AG09319 (cell line): ENCODE data around the gene SHISAL2A.
A peak's percentile ranks its signal among the peaks of the same experiment; 100 is the strongest.
"Not testable (repeated sequence)": the region's sequence is repeated elsewhere in the genome, so short reads cannot be mapped to it uniquely, and the experiment has no call there.

Experiments used
- DNase-seq: peaks from one replicate; pipeline ENCODE4 v3.0.0-alpha.2; 2010; ENCODE audit warnings: low read depth; ENCODE audit errors: extremely low read depth
- TF ChIP-seq, protein P1 (sequence below): IDR thresholded peaks from 2 replicates; pipeline ENCODE4 v1.5.1; 2011; ENCODE audit warnings: low read depth, mild to moderate bottlenecking, inconsistent platforms, low read length, moderate library complexity

The SHISAL2A gene

DNA sequence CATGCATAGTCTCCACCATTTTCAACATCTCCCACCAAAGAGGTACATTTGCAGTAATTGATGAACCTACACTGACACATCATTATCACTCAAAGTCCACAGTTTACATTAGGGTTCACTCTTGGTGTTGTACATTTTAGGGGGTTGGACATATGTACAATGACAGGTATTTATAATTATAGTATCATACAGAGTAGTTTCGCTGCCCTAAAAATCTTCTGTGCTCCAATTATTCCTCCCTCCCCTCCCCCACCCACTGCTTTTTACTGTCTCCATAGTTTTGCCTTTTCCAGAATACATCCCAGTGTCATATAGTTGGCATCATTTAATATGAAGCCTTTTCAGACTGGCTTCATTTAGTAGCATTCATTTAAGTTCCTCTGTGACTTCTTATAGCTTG is 51.6 kb downstream of the SHISAL2A start:
- TF ChIP-seq, protein P1, sequence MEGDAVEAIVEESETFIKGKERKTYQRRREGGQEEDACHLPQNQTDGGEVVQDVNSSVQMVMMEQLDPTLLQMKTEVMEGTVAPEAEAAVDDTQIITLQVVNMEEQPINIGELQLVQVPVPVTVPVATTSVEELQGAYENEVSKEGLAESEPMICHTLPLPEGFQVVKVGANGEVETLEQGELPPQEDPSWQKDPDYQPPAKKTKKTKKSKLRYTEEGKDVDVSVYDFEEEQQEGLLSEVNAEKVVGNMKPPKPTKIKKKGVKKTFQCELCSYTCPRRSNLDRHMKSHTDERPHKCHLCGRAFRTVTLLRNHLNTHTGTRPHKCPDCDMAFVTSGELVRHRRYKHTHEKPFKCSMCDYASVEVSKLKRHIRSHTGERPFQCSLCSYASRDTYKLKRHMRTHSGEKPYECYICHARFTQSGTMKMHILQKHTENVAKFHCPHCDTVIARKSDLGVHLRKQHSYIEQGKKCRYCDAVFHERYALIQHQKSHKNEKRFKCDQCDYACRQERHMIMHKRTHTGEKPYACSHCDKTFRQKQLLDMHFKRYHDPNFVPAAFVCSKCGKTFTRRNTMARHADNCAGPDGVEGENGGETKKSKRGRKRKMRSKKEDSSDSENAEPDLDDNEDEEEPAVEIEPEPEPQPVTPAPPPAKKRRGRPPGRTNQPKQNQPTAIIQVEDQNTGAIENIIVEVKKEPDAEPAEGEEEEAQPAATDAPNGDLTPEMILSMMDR: no peak
- no peak for DNase-seq

DNA sequence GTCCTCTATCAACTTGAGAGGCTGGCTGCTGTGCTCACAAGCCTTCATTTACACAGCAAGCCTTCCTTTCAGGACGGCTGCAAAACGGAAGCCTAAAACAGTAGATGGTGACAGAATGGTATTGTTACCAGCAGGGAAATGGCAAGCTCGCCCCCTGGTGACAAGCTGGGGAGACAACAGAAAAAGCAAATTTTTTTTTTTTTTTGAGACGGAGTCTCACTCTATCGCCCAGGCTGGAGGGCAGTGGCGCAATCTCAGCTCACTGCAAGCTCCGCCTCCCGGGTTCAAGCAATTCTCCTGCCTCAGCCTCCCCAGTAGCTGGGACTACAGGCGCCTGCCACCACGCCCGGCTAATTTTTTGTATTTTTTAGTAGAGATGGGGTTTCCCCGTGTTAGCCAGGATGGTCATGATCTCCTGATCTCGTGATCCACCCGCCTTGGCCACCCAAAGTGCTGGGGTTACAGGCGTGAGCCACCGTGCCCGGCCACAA is 53.3 kb downstream of the SHISAL2A start:
- not testable (repeated sequence) for DNase-seq
- TF ChIP-seq, protein P1: peak; percentile 73

DNA sequence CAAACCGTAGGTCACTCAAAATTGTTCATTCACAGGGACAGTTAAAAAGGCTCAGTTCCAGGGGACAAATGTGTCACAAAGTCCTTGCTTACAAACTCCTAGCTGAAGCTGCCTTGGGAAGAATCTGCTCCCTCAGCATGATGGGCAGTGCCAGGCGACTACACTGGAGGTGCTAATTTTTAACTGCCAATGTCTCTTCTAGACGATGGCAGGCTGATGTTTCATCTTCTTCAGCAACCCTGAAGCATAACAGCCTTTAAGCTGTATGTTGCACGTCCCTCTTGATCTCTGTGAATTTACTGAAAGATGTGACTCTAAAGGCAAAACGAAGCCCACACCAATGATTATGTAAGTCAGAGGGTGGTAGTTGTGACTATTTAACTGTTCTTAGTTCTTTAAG is 53.9 kb downstream of the SHISAL2A start:
- TF ChIP-seq, protein P1: no peak
- no peak for DNase-seq

DNA sequence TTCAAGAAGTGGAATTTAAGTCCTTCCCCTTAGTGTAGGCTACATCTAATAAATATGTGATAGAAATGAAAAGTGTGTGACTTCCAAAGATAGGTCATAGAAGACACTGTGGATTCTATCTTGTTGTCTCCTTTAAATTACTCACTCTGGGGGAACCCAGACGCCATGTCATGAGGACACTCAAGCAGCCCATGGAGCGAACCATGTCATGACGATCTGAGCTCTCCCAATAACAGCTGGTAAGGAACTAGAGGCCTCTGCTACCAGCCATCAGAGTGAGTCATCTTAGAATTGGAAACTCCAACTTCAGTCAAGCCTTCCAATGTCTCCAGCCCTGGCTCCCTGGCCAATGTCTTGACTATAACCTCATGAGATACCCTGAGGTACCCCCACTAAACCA is 58.9 kb downstream of the SHISAL2A start:
- DNase-seq: no peak
- TF ChIP-seq, protein P1: no peak

DNA sequence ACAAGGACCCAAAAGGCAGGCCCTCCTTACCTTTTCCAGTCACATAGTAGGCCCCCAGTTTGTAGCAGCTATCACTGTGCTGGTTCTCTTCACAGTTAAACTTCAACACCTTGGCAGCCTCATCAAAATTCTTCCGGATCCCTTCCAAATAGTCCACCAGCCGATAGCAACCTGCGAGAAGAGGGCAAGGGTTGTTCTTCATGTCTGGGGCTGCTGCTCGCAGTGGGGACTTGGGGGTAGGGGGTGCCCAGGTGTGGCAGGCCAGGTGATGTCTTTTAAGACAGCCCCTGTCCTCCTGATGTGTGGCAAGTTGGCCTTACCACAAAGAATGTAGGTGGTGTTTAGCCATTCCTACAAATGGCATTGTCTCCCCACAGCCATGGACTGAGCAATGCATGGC is 59.7 kb downstream of the SHISAL2A start:
- TF ChIP-seq, protein P1: no peak
- DNase-seq: no peak

DNA sequence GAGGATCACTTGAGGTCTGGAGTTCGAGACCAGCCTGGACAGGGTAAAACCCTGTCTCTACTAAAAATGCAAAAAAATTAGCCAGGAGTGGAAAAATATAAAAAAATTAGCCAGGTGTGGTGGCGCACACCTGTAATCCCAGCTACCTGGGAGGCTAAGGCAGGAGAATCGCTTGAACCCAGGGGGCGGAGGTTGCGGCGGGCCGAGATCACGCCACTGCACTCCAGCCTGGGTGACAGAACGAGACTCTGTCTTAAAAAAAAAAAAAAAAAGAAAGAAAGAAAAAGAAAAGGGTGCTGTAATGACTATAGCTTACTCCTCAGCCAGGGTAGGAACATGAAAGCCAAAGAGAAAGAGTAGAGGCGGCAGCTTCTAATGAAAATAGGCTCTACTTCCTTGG is 60.4 kb downstream of the SHISAL2A start:
- DNase-seq: not testable (repeated sequence)

DNA sequence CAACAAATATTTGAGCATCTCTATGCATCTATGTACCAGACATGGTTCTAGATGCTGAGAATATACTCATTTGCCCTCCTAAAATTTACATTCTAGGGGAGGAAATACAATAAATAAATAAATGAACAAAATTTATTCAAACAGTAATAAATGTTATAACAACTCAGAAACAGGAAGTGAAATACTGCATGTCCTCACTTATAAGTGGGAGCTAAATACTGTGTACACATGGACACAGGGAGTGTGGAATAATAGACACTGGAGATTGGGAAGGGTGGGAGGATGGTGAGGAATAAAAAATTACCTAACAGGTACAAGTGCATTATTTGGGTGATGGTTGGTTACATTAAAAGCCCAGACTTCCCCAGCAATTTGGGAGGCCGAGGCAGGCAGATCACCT is 60.9 kb downstream of the SHISAL2A start:
- DNase-seq: no peak
- TF ChIP-seq, protein P1: no peak

DNA sequence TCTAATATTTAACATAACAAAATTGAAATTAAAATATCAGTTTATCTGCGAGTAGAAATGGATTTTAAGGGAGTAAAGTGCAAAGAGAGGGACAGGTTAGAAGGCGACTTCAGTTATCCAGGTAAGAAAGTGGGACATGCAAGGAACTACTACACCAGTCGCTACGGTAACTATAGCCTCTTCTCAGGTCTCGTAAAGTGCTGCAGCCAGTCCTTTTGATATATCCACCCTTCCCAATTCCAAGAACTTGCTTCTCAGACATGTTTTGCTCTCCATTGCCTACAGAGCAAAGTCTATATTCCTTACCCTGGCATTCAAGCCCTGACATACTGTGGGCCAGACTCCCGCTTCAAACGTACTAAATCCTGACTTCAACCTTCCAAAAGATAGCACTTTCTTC is 62.7 kb downstream of the SHISAL2A start:
- no peak for DNase-seq
- TF ChIP-seq, protein P1: no peak
